Stomach (tissue), 4 donors: ENCODE measurements around the gene CPVL.

Experiments used
- CTCF ChIP-seq, 7 experiments: fragments of 450-650 bp in 4 of 7; fragments of 200-600 bp in 3 of 7; sonication (generic) in 3 of 7; IDR thresholded peaks; one replicate each; pipeline ENCODE4 v1.5.1; 2016 to 2019; ENCODE audit warnings: antibody characterized with exemption in 7 of 7, control low read depth in 2 of 7, mild to moderate bottlenecking in 1 of 7
- POLR2A ChIP-seq, 4 donors: fragments of 450-650 bp; IDR thresholded peaks; one replicate each; pipeline ENCODE4 v1.6.1; 2016; ENCODE audit warnings: antibody characterized with exemption in 4 of 4, control low read depth in 2 of 4, mild to moderate bottlenecking in 1 of 4, moderate library complexity in 1 of 4

GRCh38 chr7:28958235-28958979 is 187.9 kb downstream of the CPVL start, which contains the start of gene TRIL:
- no peak for TF ChIP-seq CTCF (IDR thresholded peaks at IDR 0.05)
- TF ChIP-seq POLR2A (IDR thresholded peaks at IDR 0.05), result no peak
